Measurements from ENCODE around the gene CCNA2.

The CCNA2 gene

DNA sequence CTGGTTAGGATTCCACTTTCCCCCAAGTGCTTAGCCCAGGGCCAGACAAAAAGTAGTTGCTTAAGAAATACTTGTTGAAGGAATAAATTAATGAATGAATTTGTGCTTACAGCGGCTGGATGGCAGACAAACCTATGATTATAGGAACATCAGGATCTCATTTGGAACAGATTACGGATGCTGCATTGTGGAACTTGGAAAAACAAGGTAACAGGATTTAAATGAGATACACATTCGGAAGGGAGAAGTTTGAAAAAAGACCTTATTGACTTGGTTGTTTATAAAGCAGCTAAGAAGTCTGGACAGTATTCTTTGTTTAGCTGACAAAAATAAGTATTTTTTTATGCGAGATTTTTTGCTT, 22.0 kb downstream of the CCNA2 start:
- DNase-seq (ENCODE audit: low spot score) = no peak

DNA sequence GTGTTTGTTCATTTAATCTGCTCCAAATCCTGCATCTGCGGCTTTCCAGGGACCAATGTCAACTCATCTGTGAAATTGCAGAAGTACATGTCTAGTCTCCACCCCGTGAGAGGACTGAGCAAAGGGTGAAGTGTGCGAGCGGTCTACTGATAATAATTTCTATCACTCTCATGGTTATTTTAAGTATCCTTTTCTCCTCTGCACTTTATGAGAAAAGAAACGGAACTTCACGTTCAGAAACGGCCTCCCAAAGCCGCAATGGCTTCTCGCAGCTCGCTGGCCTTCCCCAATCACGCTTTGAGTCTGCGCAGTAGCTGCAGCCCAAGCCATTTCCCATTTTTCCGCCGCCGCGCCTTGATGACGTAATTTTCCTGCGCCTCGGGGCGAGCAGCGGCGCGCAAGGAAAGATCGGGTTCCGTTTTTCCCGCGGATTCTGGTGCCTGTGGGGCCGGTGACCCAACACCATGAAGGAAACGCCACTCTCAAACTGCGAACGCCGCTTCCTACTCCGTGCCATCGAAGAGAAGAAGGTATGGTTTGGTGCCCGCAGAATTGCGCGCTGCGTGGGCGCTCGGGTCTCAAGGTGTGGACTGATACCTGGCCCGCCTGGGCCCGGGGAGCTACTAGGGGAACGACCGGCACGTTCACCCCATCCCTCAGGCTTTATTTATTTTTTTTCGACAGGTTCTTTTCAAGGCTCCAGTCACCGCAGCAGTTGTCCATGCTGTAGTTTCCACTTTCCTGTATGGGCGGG, 22.5 kb downstream of the CCNA2 start, which contains the start of gene EXOSC9:
EXOSC9 (plus strand) TSS at position 363 of the 754 bp plus-strand sequence; CDS start at position 465, 102 bp downstream.
- peak; percentile 90 for DNase-seq (ENCODE audit: low spot score)

- DNase-seq (ENCODE audit: low spot score) = no peak
Measured at GRCh38 chr4:121800638-121800960, 23.1 kb downstream of the CCNA2 start.

DNA sequence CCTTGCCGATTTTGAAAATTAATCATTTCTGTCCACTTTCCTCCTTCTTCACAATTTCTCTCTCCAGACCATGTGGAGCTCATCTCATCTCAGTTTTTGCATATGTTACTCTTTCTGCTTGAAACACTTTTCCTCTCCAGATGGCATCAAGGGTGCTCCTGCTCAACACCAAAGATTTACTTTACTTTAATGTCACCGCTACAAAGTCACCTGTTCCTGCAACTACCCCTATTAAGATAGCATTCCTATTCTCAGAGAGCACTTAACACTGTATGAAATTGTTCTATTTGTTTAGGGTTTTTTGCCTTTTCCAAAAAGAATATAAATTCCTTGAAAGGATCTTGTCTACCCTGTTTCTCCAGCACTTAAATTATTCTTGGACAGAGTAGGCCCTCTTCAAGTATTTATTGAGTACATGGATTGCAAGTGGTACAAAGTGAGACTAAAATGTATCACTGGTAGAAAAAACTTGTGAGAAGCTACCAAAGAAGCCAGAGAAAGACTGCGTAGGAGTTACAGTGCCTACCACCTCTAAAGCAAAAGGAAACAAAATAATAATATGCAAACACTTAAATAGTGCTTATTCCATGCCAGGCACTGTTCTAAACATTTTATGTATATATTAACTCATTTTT, 23.7 kb downstream of the CCNA2 start:
- DNase-seq (ENCODE audit: low spot score) = no peak

DNA sequence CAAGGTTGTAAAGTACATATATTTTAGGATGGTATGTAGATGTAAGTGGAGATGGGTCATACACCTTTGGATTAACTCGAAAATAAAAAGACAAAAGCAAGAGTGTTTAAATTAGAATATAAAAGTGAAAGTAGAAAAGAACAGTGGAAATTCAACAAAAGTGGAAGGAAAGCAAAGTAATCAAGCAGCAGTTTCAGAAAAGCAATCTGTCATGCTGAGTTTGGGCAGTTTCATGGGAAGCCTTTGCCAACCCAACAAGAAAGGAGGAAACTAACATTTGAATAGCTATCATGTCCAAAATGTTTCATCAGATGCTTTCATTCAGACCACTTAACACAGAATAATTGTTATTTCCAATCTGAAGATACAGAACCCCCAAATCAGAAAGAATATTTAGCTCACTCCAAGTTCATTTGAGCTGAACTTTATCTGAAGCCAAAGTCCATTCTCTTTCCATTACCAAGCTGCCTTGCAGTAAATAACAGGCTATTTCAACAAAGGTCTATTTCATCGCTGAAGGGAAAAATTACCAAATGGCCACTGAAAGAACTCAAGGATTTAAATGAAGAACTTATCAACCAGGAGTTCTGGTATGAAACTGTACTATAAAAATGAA, 24.4 kb downstream of the CCNA2 start:
- no peak for DNase-seq (ENCODE audit: low spot score)

DNA sequence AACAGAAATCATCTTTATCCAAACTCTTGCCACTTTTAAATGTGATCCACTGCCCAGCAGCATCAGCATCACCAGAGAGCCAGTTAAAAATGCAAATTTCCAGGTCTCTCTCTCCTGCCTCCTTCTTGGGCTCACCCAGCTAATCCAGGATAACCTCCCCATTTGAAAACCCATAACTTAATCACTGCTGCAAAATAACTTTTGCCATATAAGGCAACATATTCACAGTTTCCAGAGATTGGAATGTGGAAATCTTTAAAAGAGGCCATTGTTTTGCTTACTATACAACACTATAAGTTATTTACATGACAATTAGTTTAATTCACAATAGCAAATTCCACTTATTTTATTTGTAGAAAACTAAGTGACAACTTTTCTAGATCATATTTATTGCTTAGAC, 27.4 kb downstream of the CCNA2 start:
- no peak for DNase-seq (ENCODE audit: low spot score)

GRCh38 chr4:121794505-121795188, 29.0 kb downstream of the CCNA2 start:
- no peak for DNase-seq (ENCODE audit: low spot score)

DNA sequence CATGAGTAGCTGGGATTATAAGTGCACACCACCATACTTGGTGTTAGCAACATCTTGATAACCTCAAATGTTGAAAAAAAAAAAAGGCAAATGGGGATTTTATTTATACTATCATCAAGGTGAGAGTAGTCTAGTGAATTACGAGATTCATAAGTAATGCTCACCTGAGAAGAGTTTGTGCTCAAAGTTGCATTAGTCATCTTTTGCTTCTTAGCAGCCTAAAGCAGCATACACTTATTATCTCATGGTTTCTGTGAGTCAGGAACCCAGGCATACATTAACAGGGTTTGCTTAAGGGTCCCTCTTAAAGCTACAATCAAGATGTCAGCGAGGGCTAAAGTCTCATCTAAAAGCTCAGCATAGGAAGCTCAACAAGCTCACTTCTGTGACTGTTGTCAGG, 30.7 kb downstream of the CCNA2 start:
- DNase-seq (ENCODE audit: low spot score) = no peak

DNA sequence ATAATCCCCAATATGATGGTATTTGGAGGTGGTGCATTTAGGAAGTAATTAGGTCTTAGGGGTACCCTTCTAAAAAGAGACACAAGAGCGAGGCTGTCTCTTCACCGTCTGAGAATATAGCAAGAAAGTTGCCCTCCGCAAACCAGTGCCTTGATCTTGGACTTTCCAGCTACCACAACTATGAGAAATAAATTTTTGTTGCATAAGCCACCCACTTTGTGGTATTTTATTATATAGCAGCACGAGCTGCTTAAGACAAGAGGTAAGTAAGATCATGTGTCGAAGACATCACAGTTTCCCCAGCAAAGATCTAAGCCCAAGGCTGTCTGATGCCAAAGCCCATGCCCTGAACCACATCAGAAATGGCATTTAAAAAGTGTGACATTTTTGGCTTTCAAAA, 32.2 kb downstream of the CCNA2 start:
- DNase-seq (ENCODE audit: low spot score) = no peak

DNA sequence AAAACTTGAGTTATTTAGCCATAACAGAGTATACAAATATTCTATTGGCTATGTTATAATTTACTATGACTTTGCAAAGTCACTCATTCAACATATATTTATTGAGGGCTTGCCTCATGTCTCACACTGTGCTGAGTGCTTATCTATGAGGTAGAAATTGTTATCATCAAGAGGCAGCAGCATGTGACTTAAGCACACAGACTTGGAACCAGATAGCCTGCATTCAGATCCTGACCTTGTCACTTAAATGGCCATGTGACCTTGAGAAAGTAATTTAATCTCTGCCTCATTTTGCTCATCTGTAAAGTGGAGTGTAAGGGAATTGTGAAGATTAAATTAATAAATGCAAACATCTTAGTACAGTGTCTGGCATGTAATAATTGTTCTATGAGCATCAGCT, 32.7 kb downstream of the CCNA2 start:
- DNase-seq (ENCODE audit: low spot score) = no peak

- no peak for DNase-seq (ENCODE audit: low spot score)
Measured at GRCh38 chr4:121789960-121790829, 33.5 kb downstream of the CCNA2 start.

DNA sequence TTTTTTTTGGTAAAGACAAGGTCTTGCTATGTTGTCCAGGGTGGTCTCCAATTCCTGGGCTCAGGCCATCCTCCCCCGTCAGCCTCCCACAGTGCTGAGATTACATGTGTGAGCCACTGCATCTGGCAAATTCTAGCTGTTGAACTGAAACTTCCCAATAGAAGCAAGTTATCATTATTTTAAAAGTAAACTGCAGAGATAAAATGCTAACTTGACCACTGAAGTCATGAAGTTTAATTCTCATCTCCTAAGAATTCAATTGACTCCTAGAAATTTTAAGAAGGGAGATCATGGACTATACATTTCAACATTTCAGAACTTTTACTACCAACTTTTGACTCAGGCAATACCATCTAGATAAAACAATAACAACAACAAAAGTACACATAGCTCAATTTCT, 34.2 kb downstream of the CCNA2 start:
- DNase-seq (ENCODE audit: low spot score) = no peak

DNA sequence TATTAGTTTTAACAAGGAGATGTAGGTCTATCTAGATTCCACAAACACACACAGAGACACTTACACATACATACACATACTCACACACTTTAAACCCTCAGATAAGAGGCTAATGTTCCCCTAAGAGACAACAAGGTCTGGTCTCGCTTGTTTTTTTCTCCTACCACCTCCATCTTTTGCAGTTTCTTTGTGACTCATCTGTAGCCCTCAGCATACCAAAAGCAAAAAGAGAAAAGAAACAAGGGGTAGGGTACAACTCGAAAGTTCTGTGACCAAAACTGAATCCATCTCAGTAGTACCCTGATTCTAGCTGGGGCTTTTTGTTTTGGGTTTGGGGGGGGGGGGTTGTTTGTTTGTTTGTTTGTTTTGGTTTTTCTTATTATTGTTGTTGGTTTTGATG, 34.8 kb downstream of the CCNA2 start:
- DNase-seq (ENCODE audit: low spot score) = no peak

DNA sequence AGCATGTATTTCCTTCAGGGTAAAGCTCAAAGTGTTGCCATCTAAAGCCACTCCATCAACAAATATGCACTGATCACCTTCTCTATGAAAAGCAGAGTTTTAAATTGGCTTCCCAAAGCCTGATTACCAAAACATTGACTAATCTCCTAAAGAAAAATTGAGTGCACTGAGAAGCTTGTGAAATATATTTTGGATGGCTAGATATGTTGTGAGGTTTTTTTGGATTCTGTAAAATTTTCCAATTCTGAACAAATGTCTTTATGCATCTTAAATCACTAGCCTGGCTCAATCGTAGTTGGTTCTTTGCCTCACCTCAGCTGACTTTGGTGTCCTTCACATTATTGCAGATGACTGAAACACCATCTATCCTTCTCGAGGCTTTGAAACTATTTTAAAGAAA, 37.5 kb downstream of the CCNA2 start:
- DNase-seq (ENCODE audit: low spot score) = no peak

- DNase-seq (ENCODE audit: low spot score) = no peak
Measured at GRCh38 chr4:121785479-121785878, 38.2 kb downstream of the CCNA2 start.

DNA sequence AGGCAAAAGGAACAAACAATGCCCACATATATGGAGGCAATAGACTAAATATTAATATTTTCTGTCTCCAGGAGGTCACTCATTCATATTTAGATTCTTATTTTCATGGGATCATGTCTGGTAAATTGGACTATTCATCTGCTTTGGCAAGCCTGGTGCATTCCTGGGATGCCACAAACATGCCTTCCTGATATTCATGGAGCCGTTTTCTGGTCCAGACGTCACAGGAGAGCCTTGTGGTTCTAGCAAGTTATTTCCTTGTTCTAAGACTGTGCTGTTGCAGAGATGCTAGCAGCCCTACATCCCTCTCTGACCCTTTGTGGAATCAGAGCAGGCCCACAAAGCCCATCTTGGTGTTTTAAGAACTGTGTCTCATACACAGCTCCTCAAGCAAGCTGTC, 38.7 kb downstream of the CCNA2 start:
- DNase-seq (ENCODE audit: low spot score) = no peak

DNA sequence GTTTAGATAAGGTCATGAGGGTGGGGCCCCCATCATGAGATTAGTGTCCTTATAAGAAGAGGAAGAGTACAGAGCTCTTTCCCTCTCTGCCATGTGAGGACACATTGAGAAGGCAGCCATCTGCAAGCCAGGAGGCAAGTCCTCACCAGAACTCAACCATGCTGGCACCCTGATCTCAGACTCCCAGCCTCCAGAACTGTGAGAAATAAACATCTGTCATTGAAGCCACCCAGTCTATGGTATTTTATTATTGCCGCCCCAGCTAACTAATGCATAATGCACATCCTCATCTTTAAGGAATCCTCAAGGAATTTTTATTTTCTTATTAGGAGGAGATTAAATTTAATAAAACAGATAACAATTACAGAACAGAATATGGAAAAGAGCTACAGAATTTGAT, 39.3 kb downstream of the CCNA2 start:
- no peak for DNase-seq (ENCODE audit: low spot score)

- no peak for DNase-seq (ENCODE audit: low spot score)
Measured at GRCh38 chr4:121783210-121783609, 40.5 kb downstream of the CCNA2 start.

DNA sequence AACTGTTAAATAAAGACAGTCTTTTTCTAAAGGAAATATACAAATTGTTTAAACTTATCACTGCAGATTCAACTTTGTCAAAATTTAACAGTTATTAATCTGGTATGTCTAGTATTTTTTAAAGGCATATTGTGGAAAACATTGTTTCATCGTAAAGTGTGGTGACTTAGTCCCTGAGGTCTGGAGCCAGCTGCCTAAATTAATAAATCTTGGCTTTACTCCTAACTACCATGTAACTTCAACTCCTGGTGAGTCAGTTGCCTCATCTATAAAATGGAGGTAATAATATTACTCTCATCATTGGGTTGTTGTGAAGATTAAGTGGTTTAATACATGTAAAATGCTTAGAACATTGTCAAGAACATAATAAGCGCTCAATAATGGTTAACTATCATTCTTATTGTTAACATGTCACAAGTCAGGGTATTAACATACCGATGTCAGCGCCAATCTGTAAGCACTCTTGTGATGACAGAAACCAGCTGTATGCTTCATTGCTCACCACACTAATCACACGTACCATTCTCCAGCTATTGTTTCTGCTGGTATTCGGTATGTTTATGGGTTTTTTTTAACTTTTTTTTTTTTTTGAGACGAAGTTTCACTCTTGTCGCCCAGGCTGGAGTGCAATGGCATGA, 44.6 kb downstream of the CCNA2 start:
- DNase-seq (ENCODE audit: low spot score) = no peak

GRCh38 chr4:121777625-121778024, 46.1 kb downstream of the CCNA2 start:
- DNase-seq (ENCODE audit: low spot score) = no peak

DNA sequence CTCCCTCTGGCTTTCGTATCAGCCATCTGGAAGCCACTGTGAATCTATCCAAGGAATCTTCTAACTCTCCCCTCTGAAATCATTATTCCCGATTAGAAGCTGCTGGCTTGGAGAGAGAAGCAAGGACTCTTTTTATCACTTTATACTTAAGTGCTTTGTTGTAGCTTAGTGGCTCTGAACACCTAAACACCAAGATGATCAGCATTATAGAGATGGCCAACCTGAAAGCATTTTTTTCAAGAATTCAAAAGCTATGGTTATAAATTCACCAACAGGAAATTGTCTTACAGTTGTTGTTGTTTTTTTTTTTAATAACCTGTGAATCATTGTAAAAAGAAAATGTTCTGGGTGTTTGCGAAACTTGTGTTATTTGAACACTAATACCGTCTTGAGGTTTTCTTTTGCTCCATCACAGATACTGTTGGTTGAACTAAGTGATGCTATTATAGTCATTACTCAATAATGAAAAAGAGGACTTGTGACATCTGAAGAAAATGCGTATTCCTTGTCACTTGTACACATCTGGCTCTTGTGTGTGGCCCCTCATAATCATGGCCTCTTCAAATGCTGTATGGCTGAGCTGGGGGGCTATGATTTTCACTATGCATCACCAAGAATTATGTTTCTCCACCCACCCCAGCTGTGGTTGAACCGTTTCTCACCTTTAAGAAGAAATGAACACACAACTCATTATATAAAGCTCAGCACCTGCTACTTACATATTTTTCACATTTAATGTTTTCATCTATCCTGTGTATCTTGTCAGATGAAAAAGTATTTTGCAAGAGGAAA, 46.9 kb downstream of the CCNA2 start:
- DNase-seq (ENCODE audit: low spot score) = no peak

Data from cerebellar cortex (tissue), 1 donor.